Ishikawa (cell line): ENCODE measurements around the gene CFAP46.

ENCODE experiments used
- CEBPB ChIP-seq: IDR thresholded peaks from 2 replicates; pipeline ENCODE4 v1.6.1; 2012
- CREB1 ChIP-seq: IDR thresholded peaks from 2 replicates; pipeline ENCODE4 v1.6.1; 2012; ENCODE audit warnings: low read depth
- EGR1 ChIP-seq: IDR thresholded peaks from 2 replicates; pipeline ENCODE4 v1.6.1; 2012
- EP300 ChIP-seq: IDR thresholded peaks from 2 replicates; pipeline ENCODE4 v1.6.1; 2012; ENCODE audit warnings: borderline replicate concordance
- FOXM1 ChIP-seq: IDR thresholded peaks from 2 replicates; pipeline ENCODE4 v1.6.1; 2012; ENCODE audit warnings: low read depth, borderline replicate concordance
- MAX ChIP-seq: IDR thresholded peaks from 2 replicates; pipeline ENCODE4 v1.6.1; 2012
- NFIC ChIP-seq: IDR thresholded peaks from 2 replicates; pipeline ENCODE4 v1.6.1; 2012
- RAD21 ChIP-seq: IDR thresholded peaks from 2 replicates; pipeline ENCODE4 v1.6.1; 2012; ENCODE audit warnings: low read depth
- REST ChIP-seq: IDR thresholded peaks from 2 replicates; pipeline ENCODE4 v1.6.1; 2012; ENCODE audit warnings: low read depth, mild to moderate bottlenecking
- TAF1 ChIP-seq: IDR thresholded peaks from 2 replicates; pipeline ENCODE4 v1.6.1; 2012; ENCODE audit warnings: low read depth, mild to moderate bottlenecking
- TCF12 ChIP-seq: IDR thresholded peaks from 2 replicates; pipeline ENCODE4 v1.6.1; 2012; ENCODE audit warnings: low read depth
- TEAD4 ChIP-seq: IDR thresholded peaks from 2 replicates; pipeline ENCODE4 v1.6.1; 2012
- USF1 ChIP-seq: IDR thresholded peaks from 2 replicates; pipeline ENCODE4 v1.6.1; 2012
- YY1 ChIP-seq: IDR thresholded peaks from 2 replicates; pipeline ENCODE4 v1.6.1; 2012; ENCODE audit warnings: low read depth
- ZBTB7A ChIP-seq: IDR thresholded peaks from 2 replicates; pipeline ENCODE4 v1.6.1; 2012; ENCODE audit warnings: low read depth

CFAP46 gene

DNA sequence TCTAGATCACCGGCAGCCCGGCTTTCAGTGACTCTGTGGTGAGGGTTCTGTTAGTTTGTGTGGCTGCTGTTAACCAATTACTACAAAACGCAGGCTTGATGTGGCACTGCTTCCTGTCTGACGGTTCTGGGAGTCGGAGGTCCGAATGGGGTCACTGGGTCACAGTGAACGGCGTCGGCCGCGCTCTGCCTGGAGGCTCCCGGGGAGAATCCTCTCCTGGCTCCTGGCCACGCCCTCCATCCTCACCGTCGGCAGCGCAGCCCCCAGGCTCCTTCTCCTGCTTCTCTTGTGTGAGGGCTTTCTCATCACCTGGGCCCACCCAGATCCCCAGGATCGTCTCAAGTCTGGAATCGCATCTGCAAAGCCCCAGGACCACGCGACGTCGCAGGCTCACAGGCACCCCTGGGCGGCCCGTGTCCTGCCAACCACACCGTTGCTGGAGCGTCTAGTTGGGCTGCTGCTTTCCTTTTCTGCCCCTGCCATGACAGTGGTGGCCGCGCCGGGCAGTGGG is 124.6 kb downstream of the CFAP46 start:
- TF ChIP-seq CREB1 (no peak), REST (no peak), NFIC (no peak), ZBTB7A (no peak), EGR1 (no peak), EP300 (no peak), YY1 (no peak), TCF12 (no peak), USF1 (no peak), TAF1 (no peak), RAD21 (no peak), FOXM1 (no peak), TEAD4 (no peak), MAX (no peak), CEBPB (no peak)

DNA sequence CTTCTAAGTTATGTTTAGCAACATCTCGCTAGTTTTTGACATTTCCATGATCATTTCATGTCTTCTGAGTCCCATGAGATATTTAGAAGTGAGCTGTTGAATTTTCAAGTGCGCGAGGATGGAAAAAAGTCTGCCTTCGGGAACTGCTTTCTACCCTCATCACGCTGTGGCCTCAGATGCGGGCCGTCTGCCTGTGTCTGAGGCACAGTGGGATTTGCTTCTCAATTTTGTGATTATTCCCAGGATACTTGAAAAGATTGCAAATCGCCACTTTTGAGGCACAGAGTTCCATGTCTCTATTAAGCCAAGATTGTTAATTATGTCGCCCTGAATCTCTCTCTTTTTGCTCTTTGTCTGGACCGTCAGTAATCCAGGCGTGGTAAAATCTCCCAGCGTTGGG is 125.7 kb downstream of the CFAP46 start:
- no peak for TF ChIP-seq FOXM1
- TF ChIP-seq TCF12, result no peak
- no peak for TF ChIP-seq RAD21
- no peak for TF ChIP-seq MAX
- TF ChIP-seq YY1, result no peak
- no peak for TF ChIP-seq REST
- no peak for TF ChIP-seq USF1
- no peak for TF ChIP-seq CEBPB
- no peak for TF ChIP-seq NFIC
- TF ChIP-seq TEAD4, result no peak
- TF ChIP-seq EP300, result no peak
- TF ChIP-seq CREB1, result no peak
- no peak for TF ChIP-seq EGR1

DNA sequence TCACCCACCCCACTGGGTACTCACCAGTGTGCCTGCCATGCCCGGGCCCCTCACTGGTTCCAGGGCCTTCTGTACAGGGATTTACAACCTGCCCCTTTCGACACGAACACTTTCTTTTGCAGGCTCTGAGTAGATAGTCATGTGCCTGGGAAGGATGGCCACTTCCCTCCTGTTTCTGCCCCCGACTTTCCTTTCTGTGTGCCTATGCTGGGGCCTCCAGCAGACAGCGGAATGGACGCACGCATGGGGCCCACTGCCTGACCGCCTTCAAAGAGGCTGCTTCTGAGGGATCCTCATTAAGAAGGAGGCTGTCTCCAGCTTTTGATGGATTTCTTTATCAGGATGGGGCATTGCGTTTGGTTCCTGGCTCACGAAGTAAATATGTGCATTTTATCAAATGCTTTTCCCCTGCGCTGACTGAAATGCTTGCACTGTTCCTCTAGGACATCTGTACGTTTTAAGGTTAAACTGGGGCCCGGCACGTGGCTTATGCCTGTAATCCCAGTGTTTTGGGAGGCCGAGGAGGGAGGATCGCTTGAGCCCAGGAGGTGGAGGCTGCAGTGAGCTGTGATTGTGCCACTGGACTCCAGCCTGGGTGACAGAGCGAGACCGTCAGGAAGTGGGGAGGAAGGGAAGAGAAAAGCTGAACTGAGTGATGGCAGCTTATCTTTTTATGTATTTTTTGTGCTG is 127.1 kb downstream of the CFAP46 start:
- no peak for TF ChIP-seq FOXM1
- no peak for TF ChIP-seq ZBTB7A
- no peak for TF ChIP-seq TEAD4
- TF ChIP-seq NFIC, result no peak
- no peak for TF ChIP-seq EGR1
- TF ChIP-seq YY1, result no peak
- no peak for TF ChIP-seq REST
- no peak for TF ChIP-seq TAF1
- TF ChIP-seq EP300, result no peak
- TF ChIP-seq RAD21, result no peak
- no peak for TF ChIP-seq TCF12
- no peak for TF ChIP-seq CREB1

- no peak for TF ChIP-seq YY1
- TF ChIP-seq CREB1, result no peak
- TF ChIP-seq MAX, result no peak
- TF ChIP-seq TAF1, result no peak
- TF ChIP-seq CEBPB, result no peak
- TF ChIP-seq EGR1, result no peak
- TF ChIP-seq FOXM1, result no peak
- no peak for TF ChIP-seq USF1
- no peak for TF ChIP-seq RAD21
- TF ChIP-seq ZBTB7A, result no peak
- no peak for TF ChIP-seq EP300
- TF ChIP-seq NFIC, result no peak
- TF ChIP-seq TCF12, result no peak
- TF ChIP-seq REST, result no peak
- TF ChIP-seq TEAD4, result no peak
These were observed 127.9 kb downstream of the CFAP46 start for GRCh38 chr10:132814469-132814856.
